ENCODE data around the gene OLFM1. TPM values are rescaled to one million over a fixed set of nuclear protein-coding genes. Genes with fewer than 3 reads are reported as not detected.

Gene OLFM1
- total RNA-seq, 1 donor from 2014 or later = not detected

DNA sequence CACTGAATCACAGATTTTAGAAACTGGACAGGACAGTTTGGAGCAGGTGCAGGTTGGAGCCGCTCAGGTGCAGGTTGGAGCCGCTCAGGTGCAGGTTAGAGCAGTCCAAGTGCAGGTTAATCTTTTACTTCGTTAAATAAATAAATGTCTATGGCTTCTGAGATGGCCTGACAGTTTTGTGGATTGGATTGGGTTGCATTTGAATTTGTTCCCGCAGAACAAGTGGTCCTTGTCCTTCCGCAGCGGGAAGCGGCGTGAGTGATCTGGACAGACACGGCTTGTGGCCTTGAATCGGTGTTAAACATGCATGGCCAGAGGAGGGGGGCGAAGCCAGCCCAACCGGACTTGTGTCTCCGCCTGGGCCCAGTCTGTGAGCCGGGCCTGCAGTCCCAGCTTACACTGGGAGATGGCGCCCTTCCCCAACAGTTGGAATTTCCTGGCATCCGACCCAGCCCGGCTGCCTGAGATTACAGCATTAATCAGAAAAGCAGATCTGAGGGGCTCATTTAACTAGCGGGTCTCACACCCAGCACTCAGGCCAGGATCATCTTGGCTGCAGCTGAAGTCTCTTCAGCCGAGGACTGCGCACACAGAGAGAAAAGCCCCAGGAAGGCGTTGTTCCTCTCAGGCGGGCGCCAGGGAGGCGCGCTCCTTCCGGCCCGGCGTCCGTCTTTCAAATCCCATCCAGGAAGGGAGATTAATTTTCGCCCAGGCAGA is 1.5 kb upstream of the OLFM1 start:
- peak; percentile 2 for DNase-seq (ENCODE audit: low read depth)
- H3K4me3 ChIP-seq (ENCODE audit: low read depth, low read length) = no peak overlapping the region
- TF ChIP-seq, protein P1, sequence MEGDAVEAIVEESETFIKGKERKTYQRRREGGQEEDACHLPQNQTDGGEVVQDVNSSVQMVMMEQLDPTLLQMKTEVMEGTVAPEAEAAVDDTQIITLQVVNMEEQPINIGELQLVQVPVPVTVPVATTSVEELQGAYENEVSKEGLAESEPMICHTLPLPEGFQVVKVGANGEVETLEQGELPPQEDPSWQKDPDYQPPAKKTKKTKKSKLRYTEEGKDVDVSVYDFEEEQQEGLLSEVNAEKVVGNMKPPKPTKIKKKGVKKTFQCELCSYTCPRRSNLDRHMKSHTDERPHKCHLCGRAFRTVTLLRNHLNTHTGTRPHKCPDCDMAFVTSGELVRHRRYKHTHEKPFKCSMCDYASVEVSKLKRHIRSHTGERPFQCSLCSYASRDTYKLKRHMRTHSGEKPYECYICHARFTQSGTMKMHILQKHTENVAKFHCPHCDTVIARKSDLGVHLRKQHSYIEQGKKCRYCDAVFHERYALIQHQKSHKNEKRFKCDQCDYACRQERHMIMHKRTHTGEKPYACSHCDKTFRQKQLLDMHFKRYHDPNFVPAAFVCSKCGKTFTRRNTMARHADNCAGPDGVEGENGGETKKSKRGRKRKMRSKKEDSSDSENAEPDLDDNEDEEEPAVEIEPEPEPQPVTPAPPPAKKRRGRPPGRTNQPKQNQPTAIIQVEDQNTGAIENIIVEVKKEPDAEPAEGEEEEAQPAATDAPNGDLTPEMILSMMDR (conservative IDR thresholded peaks at IDR 0.05; ENCODE audit: low read depth, low read length) = peak; percentile 78

DNA sequence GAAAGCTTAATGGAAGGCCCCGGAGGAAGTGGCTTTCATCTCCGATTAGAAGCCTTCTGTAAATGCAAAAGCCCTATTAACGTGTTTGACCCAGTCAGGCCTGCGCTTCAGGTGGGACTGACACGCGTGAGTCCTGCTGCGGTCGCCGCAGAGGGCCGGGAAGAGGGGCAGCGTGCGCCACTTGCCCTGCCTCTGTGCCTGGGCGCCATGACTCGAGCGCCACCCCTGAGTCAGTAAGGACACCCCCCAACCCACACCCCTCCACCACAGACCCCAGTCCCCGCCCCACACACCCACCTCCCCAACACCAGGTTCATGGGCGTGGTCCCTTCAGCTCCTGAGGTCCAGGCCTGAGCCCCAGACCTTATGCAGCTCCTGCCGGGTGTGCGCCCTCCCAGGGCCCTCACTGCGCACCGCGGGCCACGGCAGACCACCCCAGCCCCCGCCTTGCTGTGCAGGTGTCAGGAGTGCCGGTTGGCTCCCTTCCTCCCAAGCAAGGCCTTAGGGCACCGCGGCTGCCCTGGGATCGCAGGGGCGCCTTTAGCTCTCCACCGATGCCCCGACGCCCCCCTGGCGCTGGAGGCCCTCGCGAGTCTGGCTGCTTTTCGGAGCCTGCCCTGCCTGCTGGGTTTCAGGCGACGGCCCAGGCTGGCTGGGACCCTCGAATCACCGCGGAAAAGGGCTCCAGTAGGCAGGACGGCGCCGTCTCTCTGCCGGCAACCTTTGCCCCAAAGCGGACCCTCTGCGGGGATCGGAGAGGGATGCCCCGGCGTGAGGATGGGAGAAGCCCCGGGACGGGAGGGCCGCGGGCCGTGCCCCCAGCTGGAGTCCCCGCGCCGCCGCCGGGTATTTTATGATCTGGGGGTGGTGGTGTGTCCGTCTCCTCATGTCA is 625 bp upstream of the OLFM1 start:
- TF ChIP-seq, protein P1 (conservative IDR thresholded peaks at IDR 0.05; ENCODE audit: low read depth, low read length) = no peak
- no peak for DNase-seq (ENCODE audit: low read depth)
- H3K4me3 ChIP-seq (ENCODE audit: low read depth, low read length) = no peak overlapping the region

DNA sequence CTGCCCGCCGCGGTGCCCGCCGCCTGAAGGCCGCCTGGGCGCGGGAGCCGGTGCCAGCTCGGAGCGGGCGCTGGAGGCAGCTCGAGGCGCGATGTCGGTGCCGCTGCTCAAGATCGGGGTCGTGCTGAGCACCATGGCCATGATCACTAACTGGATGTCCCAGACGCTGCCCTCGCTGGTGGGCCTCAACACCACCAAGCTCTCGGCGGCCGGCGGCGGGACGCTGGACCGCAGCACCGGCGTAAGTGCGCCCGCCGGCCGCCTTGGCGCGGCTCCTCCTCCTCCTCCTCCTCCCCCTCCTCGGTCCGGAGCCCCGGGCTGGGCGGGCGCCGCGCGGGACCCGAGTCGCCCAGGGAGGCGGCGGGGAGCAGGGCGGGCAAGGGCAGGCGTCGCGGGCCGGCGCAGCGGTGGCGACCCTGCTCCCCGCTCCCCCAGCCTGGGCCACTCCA is 455 bp downstream of the OLFM1 start:
- no peak overlapping the region for H3K4me3 ChIP-seq (ENCODE audit: low read depth, low read length)
- TF ChIP-seq, protein P1 (conservative IDR thresholded peaks at IDR 0.05; ENCODE audit: low read depth, low read length) = no peak
- DNase-seq (ENCODE audit: low read depth) = no peak

DNA sequence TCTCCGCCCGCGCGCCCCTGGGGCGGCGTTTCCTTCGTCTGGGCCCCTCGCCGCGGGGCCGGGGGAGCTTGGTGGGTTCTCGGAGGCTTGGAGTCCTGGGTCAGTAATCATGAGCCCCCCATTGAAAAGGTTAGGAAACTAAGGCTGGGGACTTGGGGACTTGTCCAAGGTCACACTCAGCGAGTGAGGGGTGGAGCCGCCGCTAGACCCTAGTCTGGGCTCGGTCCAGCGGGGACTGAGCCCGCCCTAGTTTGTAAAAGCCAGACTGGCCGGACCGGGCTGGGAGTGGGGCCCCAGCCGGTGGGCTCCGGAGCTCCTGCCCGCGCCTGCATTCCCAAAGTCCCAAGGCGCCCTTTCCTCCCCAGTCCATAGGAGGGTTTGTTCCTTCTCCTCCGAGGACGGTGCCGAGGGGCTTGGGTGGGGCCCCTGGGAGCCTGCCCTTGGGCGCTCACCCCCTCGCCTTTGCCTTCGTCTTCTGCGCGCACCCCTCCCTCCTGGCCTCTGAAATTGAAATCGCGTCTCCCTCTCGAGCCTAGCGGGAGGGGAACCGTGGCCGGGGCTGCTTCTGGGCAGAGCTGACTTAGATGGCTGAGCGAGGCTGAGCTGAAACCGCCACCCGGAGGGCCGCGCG is 995 bp downstream of the OLFM1 start:
- no peak for DNase-seq (ENCODE audit: low read depth)
- no peak overlapping the region for H3K4me3 ChIP-seq (ENCODE audit: low read depth, low read length)
- TF ChIP-seq, protein P1 (conservative IDR thresholded peaks at IDR 0.05; ENCODE audit: low read depth, low read length) = no peak

DNA sequence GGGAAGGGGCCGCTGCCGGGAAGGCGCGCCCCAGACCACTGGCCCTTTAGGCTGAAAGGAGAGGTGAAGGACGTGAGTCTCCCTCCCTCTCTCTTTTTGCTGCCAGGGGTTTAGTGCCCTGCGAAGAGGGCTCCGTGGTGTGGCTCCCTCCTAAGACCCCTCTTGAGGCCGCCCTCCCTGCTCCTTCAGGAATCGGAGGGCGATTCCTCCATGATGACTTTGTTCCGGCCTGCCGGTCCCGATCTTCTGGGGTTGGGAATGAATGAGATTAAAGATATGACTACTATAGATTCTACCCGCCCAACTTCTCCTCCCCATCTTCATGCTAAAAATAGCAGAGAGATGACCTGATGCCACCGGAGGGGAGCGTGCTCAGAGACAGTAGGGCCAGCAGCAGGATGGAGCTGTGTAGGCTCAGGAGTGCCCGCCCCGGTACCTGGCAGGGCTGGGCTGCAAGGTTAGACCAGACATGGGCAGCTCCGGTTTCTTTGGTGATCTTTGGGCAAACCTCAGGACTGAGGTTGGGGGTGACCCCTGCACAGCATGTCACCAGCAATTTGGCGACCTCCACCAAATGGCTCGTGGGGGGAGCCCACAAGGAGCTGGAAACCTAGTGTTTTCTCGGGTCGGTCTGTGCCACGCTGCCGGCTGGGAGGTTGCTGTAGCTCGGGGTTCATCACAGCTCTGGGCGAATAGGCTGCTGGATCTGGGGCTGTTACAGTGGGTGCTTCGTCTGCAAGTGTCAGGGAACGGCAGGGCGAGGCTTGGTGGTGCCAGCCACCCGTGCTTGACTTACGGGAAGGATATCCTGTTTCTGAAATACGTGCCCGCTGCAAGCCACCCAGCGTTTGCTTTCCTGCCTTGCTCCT is 1.7 kb downstream of the OLFM1 start:
- no peak overlapping the region for H3K4me3 ChIP-seq (ENCODE audit: low read depth, low read length)
- TF ChIP-seq, protein P1 (conservative IDR thresholded peaks at IDR 0.05; ENCODE audit: low read depth, low read length) = no peak

DNA sequence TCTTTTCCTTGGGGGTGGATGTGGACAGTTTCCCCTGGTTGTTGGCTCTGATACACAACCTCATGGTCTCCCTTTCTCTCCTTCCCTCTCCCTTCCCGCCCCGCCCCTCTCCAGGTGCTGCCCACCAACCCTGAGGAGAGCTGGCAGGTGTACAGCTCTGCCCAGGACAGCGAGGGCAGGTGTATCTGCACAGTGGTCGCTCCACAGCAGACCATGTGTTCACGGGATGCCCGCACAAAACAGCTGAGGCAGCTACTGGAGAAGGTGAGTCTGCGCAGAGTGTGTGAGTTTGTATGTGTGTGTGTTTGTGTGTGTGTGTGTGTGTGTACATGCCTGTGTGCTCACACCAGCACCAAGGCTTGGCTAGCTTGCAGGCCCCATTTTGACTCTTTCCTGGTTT is 2.6 kb downstream of the OLFM1 start:
- TF ChIP-seq, protein P1 (conservative IDR thresholded peaks at IDR 0.05; ENCODE audit: low read depth, low read length) = no peak
- H3K4me3 ChIP-seq (ENCODE audit: low read depth, low read length) = no peak overlapping the region
- no peak for DNase-seq (ENCODE audit: low read depth)

More for the DNA sequence above, 1.7 kb downstream of the OLFM1 start:
- DNase-seq (ENCODE audit: low read depth) = no peak

Data from epithelial cell of proximal tubule (primary cell).